Head of caudate nucleus (tissue), 42 donors: Measurements from ENCODE around the gene DNAJA3.

Experiments used
- DNase-seq, 42 donors: peaks; one replicate each; pipeline versions ENCODE4 v3.0.0 to v3.0.0-alpha.2; 2020 to 2021; ENCODE audit warnings: mixed read lengths in 7 of 42
- intact Hi-C: fragments of 100-400 bp; cut with DNase I; formaldehyde crosslinking; loops from one replicate; pipeline ENCODE4 v1.15.0; 2022

The DNAJA3 gene

GRCh38 chr16:4455951-4456350 lies 30.3 kb downstream of the DNAJA3 start:
- intact Hi-C loops = no loop called here
- no peak for DNase-seq

- intact Hi-C loops = no loop called here
- peak in 7 of 42 donors; percentile 21 to 53 (median 28) for DNase-seq
Measured at GRCh38 chr16:4460936-4461249, 35.2 kb downstream of the DNAJA3 start.

- intact Hi-C loops = no loop called here
- DNase-seq = peak in 20 of 42 donors; percentile 15 to 69 (median 36)
Measured at GRCh38 chr16:4461250-4462085, 35.8 kb downstream of the DNAJA3 start.

GRCh38 chr16:4463522-4464163 lies 38.0 kb downstream of the DNAJA3 start:
- intact Hi-C loops = no loop called here

GRCh38 chr16:4465977-4466779 lies 40.5 kb downstream of the DNAJA3 start:
- intact Hi-C loops = no loop called here
- DNase-seq = no peak

More at GRCh38 chr16:4463522-4464163, 38.0 kb downstream of the DNAJA3 start:
- no peak for DNase-seq

- DNase-seq = no peak
- intact Hi-C loops = no loop called here
Measured at GRCh38 chr16:4467916-4468315, 42.2 kb downstream of the DNAJA3 start.

GRCh38 chr16:4468972-4469371 lies 43.3 kb downstream of the DNAJA3 start:
- intact Hi-C loops = no loop called here
- no peak for DNase-seq

- intact Hi-C loops = loop anchor here (10.0 kb wide), 1 partner anchor 47 kb away; the partner anchor contains the start of gene DNAJA3
Measured at GRCh38 chr16:4471869-4472268, 46.2 kb downstream of the DNAJA3 start.

GRCh38 chr16:4472880-4473279 lies 47.2 kb downstream of the DNAJA3 start:
- DNase-seq = no peak
- intact Hi-C loops = loop anchor here (10.0 kb wide), 1 partner anchor 48 kb away; the partner anchor contains the start of gene DNAJA3

More at GRCh38 chr16:4471869-4472268, 46.2 kb downstream of the DNAJA3 start:
- no peak for DNase-seq

- intact Hi-C loops = loop anchor here (10.0 kb wide), 1 partner anchor 50 kb away; the partner anchor contains the start of gene DNAJA3
- DNase-seq = peak; percentile 76 to 95 (median 89)
Measured at GRCh38 chr16:4474192-4474961, 48.7 kb downstream of the DNAJA3 start, which contains the start of gene NMRAL1. Gene NMRAL1, minus strand, starts transcription at chr16:4474625. Its CDS starts 493 bp downstream, at chr16:4474132.

- intact Hi-C loops = loop anchor here (10.0 kb wide), 1 partner anchor 51 kb away; the partner anchor contains the start of gene DNAJA3
- peak; percentile 89 to 98 (median 96) for DNase-seq
Measured at GRCh38 chr16:4475880-4476788, 50.5 kb downstream of the DNAJA3 start, which contains the start of gene HMOX2. Gene HMOX2, plus strand, starts transcription at chr16:4476398. Its CDS starts 29,127 bp downstream, at chr16:4505525.

- intact Hi-C loops = loop anchor here (10.0 kb wide), 1 partner anchor 53 kb away; the partner anchor contains the start of gene DNAJA3
- DNase-seq = peak in 1 of 42 donors; percentile 24
Measured at GRCh38 chr16:4477966-4478365, 52.3 kb downstream of the DNAJA3 start.

- DNase-seq = peak in 3 of 42 donors; percentile 9 to 29 (median 26)
- intact Hi-C loops = no loop called here
Measured at GRCh38 chr16:4481526-4481925, 55.9 kb downstream of the DNAJA3 start.

GRCh38 chr16:4481963-4482362 lies 56.3 kb downstream of the DNAJA3 start:
- intact Hi-C loops = no loop called here
- no peak for DNase-seq

- intact Hi-C loops = no loop called here
- no peak for DNase-seq
Measured at GRCh38 chr16:4486126-4486893, 60.6 kb downstream of the DNAJA3 start.

GRCh38 chr16:4487955-4488498 lies 62.4 kb downstream of the DNAJA3 start:
- DNase-seq = no peak
- intact Hi-C loops = no loop called here
